ENCODE measurements around the gene CDH19.

DNA sequence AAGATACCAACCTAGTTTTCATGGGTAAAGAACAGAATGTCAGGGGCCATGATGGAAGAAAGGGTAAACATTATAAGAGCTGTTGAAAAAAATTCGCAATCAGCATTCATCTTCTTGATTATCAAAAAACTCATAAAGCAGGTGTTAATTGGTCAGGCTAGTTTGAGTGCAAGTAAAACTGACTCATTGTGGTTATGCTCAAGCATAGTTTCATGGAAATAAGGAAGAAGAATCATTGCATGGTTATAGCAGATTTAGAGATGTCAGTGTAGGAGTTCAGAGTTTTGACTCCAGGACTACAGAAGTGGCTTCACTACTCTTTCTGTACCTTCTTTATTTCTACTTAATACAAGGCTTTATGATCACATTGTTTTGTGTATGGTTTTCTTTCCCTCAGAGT lies 26.9 kb upstream of the CDH19 start:
- TF ChIP-seq, protein P1, sequence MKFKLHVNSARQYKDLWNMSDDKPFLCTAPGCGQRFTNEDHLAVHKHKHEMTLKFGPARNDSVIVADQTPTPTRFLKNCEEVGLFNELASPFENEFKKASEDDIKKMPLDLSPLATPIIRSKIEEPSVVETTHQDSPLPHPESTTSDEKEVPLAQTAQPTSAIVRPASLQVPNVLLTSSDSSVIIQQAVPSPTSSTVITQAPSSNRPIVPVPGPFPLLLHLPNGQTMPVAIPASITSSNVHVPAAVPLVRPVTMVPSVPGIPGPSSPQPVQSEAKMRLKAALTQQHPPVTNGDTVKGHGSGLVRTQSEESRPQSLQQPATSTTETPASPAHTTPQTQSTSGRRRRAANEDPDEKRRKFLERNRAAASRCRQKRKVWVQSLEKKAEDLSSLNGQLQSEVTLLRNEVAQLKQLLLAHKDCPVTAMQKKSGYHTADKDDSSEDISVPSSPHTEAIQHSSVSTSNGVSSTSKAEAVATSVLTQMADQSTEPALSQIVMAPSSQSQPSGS (tag by site-specific recombination; IDR thresholded peaks at IDR 0.05; ENCODE audit: low read depth) = no peak
- TF ChIP-seq ZNF302 (tag by site-specific recombination; IDR thresholded peaks at IDR 0.05; ENCODE audit: low read depth) = no peak
- no peak for TF ChIP-seq YY1 (tag by site-specific recombination; IDR thresholded peaks at IDR 0.05)
- TF ChIP-seq ZNF350 (tag by site-specific recombination; IDR thresholded peaks at IDR 0.05) = no peak
- no peak for TF ChIP-seq ZNF335 (tag by site-specific recombination; conservative IDR thresholded peaks at IDR 0.05)
- TF ChIP-seq ZNF23 (tag by site-specific recombination; IDR thresholded peaks at IDR 0.05; ENCODE audit: borderline replicate concordance) = no peak
- no peak for TF ChIP-seq RBAK (tag by site-specific recombination; IDR thresholded peaks at IDR 0.05)
- TF ChIP-seq TSHZ1 (tag by site-specific recombination; IDR thresholded peaks at IDR 0.05; ENCODE audit: borderline replicate concordance) = no peak
- no peak for TF ChIP-seq ZNF24 (tag by site-specific recombination; IDR thresholded peaks at IDR 0.05)

All from HEK293 (cell line).